Smooth muscle cell (in vitro differentiated cells): ENCODE measurements around the gene PNMT. TPM values are rescaled to one million over a fixed set of nuclear protein-coding genes. Genes with fewer than 3 reads are reported as not detected.
A peak's percentile ranks its signal among the peaks of the same experiment; 100 is the strongest.

ENCODE experiments used
- DNase-seq: peaks from one replicate; lab custom pipeline; 2025; ENCODE audit not compliant: unreplicated experiment; lab: John Stamatoyannopoulos, UW
- H2AFZ ChIP-seq: fragments of 200-600 bp; sonication (generic); 2 replicates; pipeline ENCODE4 v1.6.0; 2016; ENCODE audit warnings: antibody characterized with exemption, low read depth, mild to moderate bottlenecking
- H3F3A ChIP-seq: fragments of 200-600 bp; sonication (generic); 2 replicates; pipeline ENCODE4 v1.6.0; 2017; ENCODE audit warnings: antibody characterized with exemption, low read depth
- H3K27ac ChIP-seq: fragments of 200-600 bp; sonication (generic); 2 replicates; pipeline ENCODE4 v1.5.1; 2016; ENCODE audit warnings: low read depth, mild to moderate bottlenecking
- H3K27me3 ChIP-seq: fragments of 200-600 bp; sonication (generic); 2 replicates; pipeline ENCODE4 v1.6.1; 2016; ENCODE audit warnings: low read depth, mild to moderate bottlenecking
- H3K36me3 ChIP-seq: fragments of 200-600 bp; sonication (generic); 2 replicates; pipeline ENCODE4 v1.5.1; 2016; ENCODE audit warnings: low read depth
- H3K4me1 ChIP-seq: fragments of 200-600 bp; sonication (generic); 2 replicates; pipeline ENCODE4 v1.5.1; 2016; ENCODE audit warnings: low read depth
- H3K4me2 ChIP-seq: fragments of 200-600 bp; sonication (generic); 2 replicates; pipeline ENCODE4 v1.6.0; 2016; ENCODE audit warnings: mild to moderate bottlenecking
- H3K4me3 ChIP-seq: fragments of 200-600 bp; sonication (generic); 2 replicates; pipeline ENCODE4 v1.5.1; 2016; ENCODE audit warnings: mild to moderate bottlenecking
- H3K79me2 ChIP-seq: fragments of 200-600 bp; sonication (generic); 2 replicates; pipeline ENCODE4 v1.6.0; 2016; ENCODE audit warnings: low read depth, mild to moderate bottlenecking
- H3K9ac ChIP-seq: fragments of 200-600 bp; sonication (generic); 2 replicates; pipeline ENCODE4 v1.6.0; 2016; ENCODE audit warnings: low read depth
- H3K9me3 ChIP-seq: fragments of 200-600 bp; sonication (generic); replicated peaks from 2 replicates; pipeline ENCODE4 v1.5.1; 2016; ENCODE audit warnings: low read depth
- H4K20me1 ChIP-seq: fragments of 200-600 bp; sonication (generic); 2 replicates; pipeline ENCODE4 v1.6.0; 2016; ENCODE audit warnings: low read depth
- WGBS: methylation state at CpG from one replicate; pipeline ENCODE4 v1.1.7; 2016; ENCODE audit warnings: low lambda C conversion rate; 5-methylcytosine and 5-hydroxymethylcytosine counted together
- polyA plus RNA-seq: library from polyadenylated mRNA; unstranded; fragments of >200 nt; fragmentation: Nextera tagmentation; extraction: Ambion mirVana; gene quantifications from 2 replicates; pipeline ENCODE4 v1.2.1, GENCODE V29; 2016
- total RNA-seq: library from RNA; depleted of rRNA; stranded (reverse); fragments of >200 nt; gene quantifications from 2 replicates; pipeline ENCODE4 v1.2.3, GENCODE V29; 2014
- TF ChIP-seq, protein P1 (sequence below): fragments of 200-600 bp; sonication (generic); IDR thresholded peaks from 2 replicates; pipeline ENCODE4 v1.5.1; 2017; ENCODE audit warnings: borderline replicate concordance, mild to moderate bottlenecking, antibody characterized with exemption; ENCODE audit not compliant: insufficient read depth, poor library complexity, severe bottlenecking

The PNMT gene, protein sequence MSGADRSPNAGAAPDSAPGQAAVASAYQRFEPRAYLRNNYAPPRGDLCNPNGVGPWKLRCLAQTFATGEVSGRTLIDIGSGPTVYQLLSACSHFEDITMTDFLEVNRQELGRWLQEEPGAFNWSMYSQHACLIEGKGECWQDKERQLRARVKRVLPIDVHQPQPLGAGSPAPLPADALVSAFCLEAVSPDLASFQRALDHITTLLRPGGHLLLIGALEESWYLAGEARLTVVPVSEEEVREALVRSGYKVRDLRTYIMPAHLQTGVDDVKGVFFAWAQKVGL
- total RNA-seq (not detected in 2 replicates), polyA plus RNA-seq (0.23 and 1.3 TPM in 2 replicates)

DNA sequence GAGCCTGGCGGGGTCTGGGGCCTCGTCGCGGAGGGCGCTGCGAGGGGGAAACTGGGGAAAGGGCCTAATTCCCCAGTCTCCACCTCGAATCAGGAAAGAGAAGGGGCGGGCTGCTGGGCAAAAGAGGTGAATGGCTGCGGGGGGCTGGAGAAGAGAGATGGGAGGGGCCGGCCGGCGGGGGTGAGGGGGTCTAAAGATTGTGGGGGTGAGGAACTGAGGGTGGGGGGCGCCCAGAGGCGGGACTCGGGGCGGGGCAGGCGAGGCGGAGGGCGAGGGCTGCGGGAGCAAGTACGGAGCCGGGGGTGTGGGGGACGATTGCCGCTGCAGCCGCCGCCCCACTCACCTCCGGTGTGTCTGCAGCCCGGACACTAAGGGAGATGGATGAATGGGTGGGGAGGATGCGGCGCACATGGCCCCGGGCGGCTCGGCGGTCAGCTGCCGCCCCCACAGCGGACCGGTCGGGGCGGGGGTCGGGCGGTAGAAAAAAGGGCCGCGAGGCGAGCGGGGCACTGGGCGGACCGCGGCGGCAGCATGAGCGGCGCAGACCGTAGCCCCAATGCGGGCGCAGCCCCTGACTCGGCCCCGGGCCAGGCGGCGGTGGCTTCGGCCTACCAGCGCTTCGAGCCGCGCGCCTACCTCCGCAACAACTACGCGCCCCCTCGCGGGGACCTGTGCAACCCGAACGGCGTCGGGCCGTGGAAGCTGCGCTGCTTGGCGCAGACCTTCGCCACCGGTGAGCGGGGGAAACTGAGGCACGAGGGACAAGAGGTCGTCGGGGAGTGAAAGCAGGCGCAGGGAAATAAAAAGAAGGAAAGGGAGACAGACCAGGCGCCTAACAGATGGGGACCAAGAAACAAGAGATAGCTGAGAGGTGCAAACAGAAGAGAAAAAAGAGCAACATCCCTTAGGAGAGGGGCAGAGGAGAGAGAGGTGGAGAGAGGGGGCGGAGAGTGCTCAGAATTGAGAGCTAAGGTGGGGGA lies at the start of gene PNMT:
TSS of gene PNMT (plus strand) at position 509 of the 980 bp plus-strand sequence. CDS start at position 532, 23 bp downstream.
- Histone ChIP-seq H3K9me3 (no peaks in the 10 kb centered on the region), H3K4me3 (peak within 1 kb of the TSS; percentile 50), H2AFZ (peak within 1 kb of the TSS; percentile 31), H4K20me1 (no peaks in the 10 kb centered on the region), H3K9ac (no peak within 1 kb of the TSS), H3K4me2 (peak within 1 kb of the TSS; percentile 93), H3K27ac (no peak within 1 kb of the TSS), H3K4me1 (peaks cover 10% of the 10 kb centered on the region), H3K79me2 (no peaks in the 10 kb centered on the region), H3K36me3 (no peaks in the 10 kb centered on the region), H3K27me3 (peaks cover 63% of the 10 kb centered on the region), H3F3A (no peaks in the 10 kb centered on the region)
- TF ChIP-seq, protein P1, sequence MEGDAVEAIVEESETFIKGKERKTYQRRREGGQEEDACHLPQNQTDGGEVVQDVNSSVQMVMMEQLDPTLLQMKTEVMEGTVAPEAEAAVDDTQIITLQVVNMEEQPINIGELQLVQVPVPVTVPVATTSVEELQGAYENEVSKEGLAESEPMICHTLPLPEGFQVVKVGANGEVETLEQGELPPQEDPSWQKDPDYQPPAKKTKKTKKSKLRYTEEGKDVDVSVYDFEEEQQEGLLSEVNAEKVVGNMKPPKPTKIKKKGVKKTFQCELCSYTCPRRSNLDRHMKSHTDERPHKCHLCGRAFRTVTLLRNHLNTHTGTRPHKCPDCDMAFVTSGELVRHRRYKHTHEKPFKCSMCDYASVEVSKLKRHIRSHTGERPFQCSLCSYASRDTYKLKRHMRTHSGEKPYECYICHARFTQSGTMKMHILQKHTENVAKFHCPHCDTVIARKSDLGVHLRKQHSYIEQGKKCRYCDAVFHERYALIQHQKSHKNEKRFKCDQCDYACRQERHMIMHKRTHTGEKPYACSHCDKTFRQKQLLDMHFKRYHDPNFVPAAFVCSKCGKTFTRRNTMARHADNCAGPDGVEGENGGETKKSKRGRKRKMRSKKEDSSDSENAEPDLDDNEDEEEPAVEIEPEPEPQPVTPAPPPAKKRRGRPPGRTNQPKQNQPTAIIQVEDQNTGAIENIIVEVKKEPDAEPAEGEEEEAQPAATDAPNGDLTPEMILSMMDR: peak; percentile 57
- DNase-seq: no peak
- WGBS: 2% methylated on average over 52 of the region's 85 CpGs

DNA sequence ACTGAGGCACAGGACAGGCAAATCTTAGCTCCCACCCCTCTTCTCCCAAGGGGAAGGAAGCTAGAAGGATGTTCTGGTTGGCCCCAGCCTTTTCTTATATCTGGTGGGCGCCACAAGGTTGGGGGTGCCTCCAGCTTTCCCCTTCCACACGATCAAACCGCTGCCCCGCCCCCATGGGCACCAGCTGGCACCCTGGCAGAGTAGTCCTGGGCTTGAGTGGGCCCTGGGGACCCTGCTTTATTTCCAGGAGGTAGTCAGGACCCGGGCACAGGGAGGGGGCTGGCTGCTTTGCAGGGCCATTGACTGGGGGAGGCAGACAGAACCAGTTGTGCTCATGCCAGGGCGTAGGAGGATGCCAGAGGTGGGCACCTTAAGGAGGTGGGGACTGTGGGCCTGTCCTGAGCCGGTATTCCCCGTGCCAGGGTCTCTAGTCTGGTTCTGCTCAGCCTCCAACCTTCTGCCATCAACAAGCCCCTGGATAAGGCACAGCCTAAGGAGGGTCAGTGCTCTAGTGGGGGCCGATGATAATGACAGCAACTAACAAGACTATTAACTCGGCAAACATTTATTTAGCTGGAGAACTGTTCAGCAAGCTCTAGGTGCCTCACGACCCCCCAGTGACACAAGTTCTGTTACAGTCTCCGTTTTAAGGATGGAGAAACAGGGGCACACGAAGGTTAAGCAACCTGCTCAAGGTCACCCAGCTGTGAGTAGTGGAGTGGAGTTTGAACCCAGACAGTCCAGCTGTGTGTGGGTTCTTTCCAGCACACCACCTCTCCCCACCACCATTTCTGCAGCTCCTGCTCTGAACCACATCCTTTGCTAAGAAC lies 49.1 kb upstream of the PNMT start:
- DNase-seq: no peak
- Histone ChIP-seq H3K79me2 (no peaks in the 10 kb centered on the region), H3K4me3 (peak overlapping the region; percentile 69), H3K27ac (no peak overlapping the region), H2AFZ (peak overlapping the region; percentile 97), H3K36me3 (no peaks in the 10 kb centered on the region), H3F3A (peaks cover 3% of the 10 kb centered on the region), H3K9ac (no peak overlapping the region), H3K4me2 (peak overlapping the region; percentile 100), H4K20me1 (no peaks in the 10 kb centered on the region), H3K9me3 (no peaks in the 10 kb centered on the region), H3K4me1 (no peaks in the 10 kb centered on the region), H3K27me3 (peaks cover 70% of the 10 kb centered on the region)
- 59% methylated on average over 13 of the region's 13 CpGs for WGBS
- TF ChIP-seq, protein P1: no peak

DNA sequence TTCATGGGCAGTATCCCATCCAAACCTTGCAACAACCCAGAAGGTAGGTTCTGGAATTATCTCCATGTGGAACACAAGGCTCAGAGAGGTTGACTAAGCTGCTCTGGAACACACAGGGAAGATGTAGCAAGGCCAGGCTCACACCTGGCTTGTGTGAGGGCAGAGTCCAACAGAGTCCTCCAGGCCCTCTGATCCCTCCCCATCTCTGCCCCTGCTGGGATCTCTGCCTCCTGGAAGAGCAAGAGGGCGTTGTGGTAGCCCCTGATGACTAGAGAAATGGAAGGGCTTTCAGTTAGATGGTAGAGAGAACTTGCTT lies 48.5 kb upstream of the PNMT start:
- Histone ChIP-seq H3K4me3 (no peak overlapping the region), H3K9ac (no peak overlapping the region)
- TF ChIP-seq, protein P1: no peak

More for the DNA sequence above, 48.5 kb upstream of the PNMT start:
- Histone ChIP-seq H3K27me3 (peaks cover 71% of the 10 kb centered on the region), H3K36me3 (no peaks in the 10 kb centered on the region), H4K20me1 (no peaks in the 10 kb centered on the region), H3K27ac (no peak overlapping the region), H3K4me2 (no peak overlapping the region), H3K9me3 (no peaks in the 10 kb centered on the region), H3K79me2 (no peaks in the 10 kb centered on the region), H3K4me1 (no peaks in the 10 kb centered on the region), H3F3A (peaks cover 3% of the 10 kb centered on the region), H2AFZ (no peak overlapping the region)
- WGBS: 44% methylated on average over 1 of the region's 1 CpG
- DNase-seq: no peak
